ENCODE results near the gene DNAH1.

GRCh38 chr3:52381623-52382022, 65.5 kb downstream of the DNAH1 start:
- TF ChIP-seq EZH2 (IDR thresholded peaks at IDR 0.05; ENCODE audit: low read length), result no peak
- TF ChIP-seq CTCF (optimal IDR thresholded peaks at IDR 0.05 in 1 of 3, IDR thresholded peaks at IDR 0.05 in 1 of 3, conservative IDR thresholded peaks at IDR 0.05 in 1 of 3; ENCODE audit: extremely low read depth in 1 of 3, insufficient read depth in 2 of 3, low read length in 3 of 3), result no peak

Measured in keratinocyte (primary cell).